ENCODE measurements around the gene DCST2.
A peak's percentile ranks its signal among the peaks of the same experiment; 100 is the strongest.
"Not testable (repeated sequence)": the region's sequence is repeated elsewhere in the genome, so short reads cannot be mapped to it uniquely, and the experiment has no call there.

Gene DCST2

GRCh38 chr1:154982897-154983648 is 50.5 kb downstream of the DCST2 start, which contains the start of gene FLAD1:
Gene FLAD1, plus strand, starts transcription at chr1:154983344. Its CDS starts 351 bp downstream, at chr1:154983695.
- DNase-seq (ENCODE audit: low read depth) = peak; percentile 100
- TF ChIP-seq POLR2A (IDR thresholded peaks at IDR 0.05; ENCODE audit: extremely low read depth, insufficient read length) (peak; percentile 63), MAX (IDR thresholded peaks at IDR 0.05; ENCODE audit: low read depth, low read length) (peak; percentile 100), CTCF (IDR thresholded peaks at IDR 0.05; ENCODE audit: low read depth, low read length) (no peak), MYC (IDR thresholded peaks at IDR 0.05; ENCODE audit: low read depth, low read length) (peak; percentile 96)
- H3K4me3 ChIP-seq (ENCODE audit: low read depth, low read length) = peak within 1 kb of the TSS; percentile 87

GRCh38 chr1:154982341-154982740 is 51.2 kb downstream of the DCST2 start:
- DNase-seq (ENCODE audit: low read depth) = no peak
- TF ChIP-seq POLR2A (IDR thresholded peaks at IDR 0.05; ENCODE audit: extremely low read depth, insufficient read length) (no peak), MAX (IDR thresholded peaks at IDR 0.05; ENCODE audit: low read depth, low read length) (no peak), MYC (IDR thresholded peaks at IDR 0.05; ENCODE audit: low read depth, low read length) (no peak), CTCF (IDR thresholded peaks at IDR 0.05; ENCODE audit: low read depth, low read length) (no peak)
- H3K4me3 ChIP-seq (ENCODE audit: low read depth, low read length) = peak overlapping the region; percentile 81

GRCh38 chr1:154978360-154978759 is 55.2 kb downstream of the DCST2 start:
- no peak for DNase-seq (ENCODE audit: low read depth)
- H3K4me3 ChIP-seq (ENCODE audit: low read depth, low read length) = no peak overlapping the region
- TF ChIP-seq POLR2A (IDR thresholded peaks at IDR 0.05; ENCODE audit: extremely low read depth, insufficient read length) (no peak), MAX (IDR thresholded peaks at IDR 0.05; ENCODE audit: low read depth, low read length) (no peak), CTCF (IDR thresholded peaks at IDR 0.05; ENCODE audit: low read depth, low read length) (no peak), MYC (IDR thresholded peaks at IDR 0.05; ENCODE audit: low read depth, low read length) (no peak)

GRCh38 chr1:154977762-154978161 is 55.8 kb downstream of the DCST2 start:
- H3K4me3 ChIP-seq (ENCODE audit: low read depth, low read length) = peak overlapping the region; percentile 25

GRCh38 chr1:154975409-154976059 is 58.0 kb downstream of the DCST2 start:
- peak; percentile 78 for DNase-seq (ENCODE audit: low read depth)
- H3K4me3 ChIP-seq (ENCODE audit: low read depth, low read length) = peak overlapping the region; percentile 95
- TF ChIP-seq CTCF (IDR thresholded peaks at IDR 0.05; ENCODE audit: low read depth, low read length) = no peak
- TF ChIP-seq MAX (IDR thresholded peaks at IDR 0.05; ENCODE audit: low read depth, low read length) = peak; percentile 26; the same call in 1 of the 2 replicates
- peak; percentile 10 for TF ChIP-seq POLR2A (IDR thresholded peaks at IDR 0.05; ENCODE audit: extremely low read depth, insufficient read length)
- TF ChIP-seq MYC (IDR thresholded peaks at IDR 0.05; ENCODE audit: low read depth, low read length) = 0 out of 2 replicates have a peak, but pooled peaks have one; percentile 7

More at GRCh38 chr1:154977762-154978161, 55.8 kb downstream of the DCST2 start:
- not testable (repeated sequence) for DNase-seq (ENCODE audit: low read depth)

- TF ChIP-seq MYC (IDR thresholded peaks at IDR 0.05; ENCODE audit: low read depth, low read length) (peak; percentile 85), MAX (IDR thresholded peaks at IDR 0.05; ENCODE audit: low read depth, low read length) (peak; percentile 68; the same call in 1 of the 2 replicates), CTCF (IDR thresholded peaks at IDR 0.05; ENCODE audit: low read depth, low read length) (no peak), POLR2A (IDR thresholded peaks at IDR 0.05; ENCODE audit: extremely low read depth, insufficient read length) (peak; percentile 82)
- H3K4me3 ChIP-seq (ENCODE audit: low read depth, low read length) = peak overlapping the region; percentile 95
- DNase-seq (ENCODE audit: low read depth) = peak; percentile 96
These were observed 58.7 kb downstream of the DCST2 start for GRCh38 chr1:154974808-154975408.

All from NB4 (cell line).